Psoas muscle (tissue), 8 donors: ENCODE results near the gene HIVEP1. TPM values are rescaled to one million over a fixed set of nuclear protein-coding genes. Genes with fewer than 3 reads are reported as not detected.

Experiments
- ATAC-seq, 4 donors: fragments of 200-7000 bp; cut with Tn5 transposase; one replicate each; pipeline ENCODE4 v1.9.1; 2020; ENCODE audit warnings: moderate library complexity in 3 of 4, mild to moderate bottlenecking in 2 of 4
- DNase-seq, 2 donors: peaks; one replicate each; pipeline ENCODE4 v3.0.0-alpha.2; 2020
- H3K27ac ChIP-seq: fragments of 200-600 bp; one replicate; pipeline ENCODE4 v1.8.0; 2022
- H3K27me3 ChIP-seq, 3 donors: fragments of 200-600 bp in 1 of 3; one replicate each; pipeline versions ENCODE4 v1.6.1 to v1.8.0; 2013 to 2022; ENCODE audit warnings: low read length in 2 of 3, mild to moderate bottlenecking in 2 of 3, moderate library complexity in 1 of 3; ENCODE audit not compliant: insufficient read depth in 3 of 3
- H3K36me3 ChIP-seq, 2 donors: fragments of 200-600 bp in 1 of 2; one replicate each; pipeline versions ENCODE4 v1.6.1 to v1.8.0; 2013 to 2022; ENCODE audit warnings: low read depth in 1 of 2, mild to moderate bottlenecking in 1 of 2, moderate library complexity in 1 of 2; ENCODE audit not compliant: insufficient read depth in 1 of 2
- H3K4me1 ChIP-seq: fragments of 200-600 bp; one replicate; pipeline ENCODE4 v1.8.0; 2022
- H3K4me3 ChIP-seq: fragments of 200-600 bp; one replicate; pipeline ENCODE4 v1.8.0; 2022; ENCODE audit warnings: mild to moderate bottlenecking
- H3K9me3 ChIP-seq: fragments of 200-600 bp; one replicate; pipeline ENCODE4 v1.8.0; 2022
- WGBS, 3 donors: extraction: QIAGEN DNeasy Blood & Tissue Kit; methylation state at CpG; one replicate each; pipeline versions ENCODE4 v1.1.6 to v1.1.7; 2013; 5-methylcytosine and 5-hydroxymethylcytosine counted together
- intact Hi-C, 2 donors: fragments of 100-400 bp; cut with DNase I; formaldehyde crosslinking; loops; one replicate each; pipeline versions ENCODE4 v1.11.0 to v1.14.2; 2022
- polyA plus RNA-seq, 3 donors: library from polyadenylated mRNA; stranded (reverse); fragments of 200-250 nt; gene quantifications; one replicate each; pipeline ENCODE4 v1.2.3, GENCODE V29; 2013
- total RNA-seq, 4 donors: library from RNA; stranded (reverse); fragmentation: NEBNext Ultra II Directional in 2 of 4; extraction: Animal tissue kit (Norgen Biotek cat#: 25700) in 2 of 4; gene quantifications; one replicate each; pipeline versions ENCODE4 v1.2.1 to v1.2.4, GENCODE V29; 2021 to 2023
- TF ChIP-seq, protein P1 (sequence below): fragments of 200-600 bp; IDR thresholded peaks from one replicate; pipeline ENCODE4 v1.8.0; 2022; ENCODE audit warnings: antibody characterized with exemption
- donor health status: healthy with polysubstance abuse.
- donor health status: DM: no; HTN: no; CAD: no; lungs with moderate emphysema.
- donor health status: Bipolar disorder and iron deficiency.
- donor health status: healthy.
- donor health status: DM: yes; HTN: yes; CAD: no.
- donor health status: DM: no; HTN: no; CAD: no.
- donor health status: DM: no; HTN: no; CAD: no.
- donor health status: DM: yes; HTN: yes; CAD: no.

Gene HIVEP1
- total and polyA plus RNA-seq, 7 donors, result 4.0 to 13.1 (median 6.7) TPM

DNA sequence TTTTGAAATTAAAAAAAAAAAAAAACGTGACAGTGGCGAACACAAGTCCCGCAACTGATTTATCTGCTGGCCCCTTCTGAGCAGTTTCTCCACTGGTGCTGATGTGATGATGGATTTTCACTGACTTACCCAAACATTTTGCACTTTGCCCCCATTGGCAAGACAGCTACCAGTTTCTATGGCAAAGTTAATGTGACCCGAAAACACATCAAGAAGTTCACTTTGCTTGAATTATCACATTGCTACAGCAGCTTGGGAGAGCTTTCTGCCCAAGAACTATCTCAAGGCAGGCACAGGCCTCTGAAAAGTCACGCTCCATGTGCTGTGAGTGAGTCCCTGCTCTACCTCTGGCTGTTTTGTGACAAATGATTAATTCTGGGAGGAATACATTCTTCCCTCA lies 150.1 kb downstream of the HIVEP1 start:
- peaks cover 0 to 31% of the 10 kb centered on the region in 2 donors for H3K36me3 ChIP-seq
- no peaks in the 10 kb centered on the region for H3K4me1 ChIP-seq
- TF ChIP-seq, protein P1, sequence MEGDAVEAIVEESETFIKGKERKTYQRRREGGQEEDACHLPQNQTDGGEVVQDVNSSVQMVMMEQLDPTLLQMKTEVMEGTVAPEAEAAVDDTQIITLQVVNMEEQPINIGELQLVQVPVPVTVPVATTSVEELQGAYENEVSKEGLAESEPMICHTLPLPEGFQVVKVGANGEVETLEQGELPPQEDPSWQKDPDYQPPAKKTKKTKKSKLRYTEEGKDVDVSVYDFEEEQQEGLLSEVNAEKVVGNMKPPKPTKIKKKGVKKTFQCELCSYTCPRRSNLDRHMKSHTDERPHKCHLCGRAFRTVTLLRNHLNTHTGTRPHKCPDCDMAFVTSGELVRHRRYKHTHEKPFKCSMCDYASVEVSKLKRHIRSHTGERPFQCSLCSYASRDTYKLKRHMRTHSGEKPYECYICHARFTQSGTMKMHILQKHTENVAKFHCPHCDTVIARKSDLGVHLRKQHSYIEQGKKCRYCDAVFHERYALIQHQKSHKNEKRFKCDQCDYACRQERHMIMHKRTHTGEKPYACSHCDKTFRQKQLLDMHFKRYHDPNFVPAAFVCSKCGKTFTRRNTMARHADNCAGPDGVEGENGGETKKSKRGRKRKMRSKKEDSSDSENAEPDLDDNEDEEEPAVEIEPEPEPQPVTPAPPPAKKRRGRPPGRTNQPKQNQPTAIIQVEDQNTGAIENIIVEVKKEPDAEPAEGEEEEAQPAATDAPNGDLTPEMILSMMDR, result no peak
- ATAC-seq, result no peak
- no peak overlapping the region for H3K4me3 ChIP-seq
- intact Hi-C loops, result no loop called here
- no peak overlapping the region for H3K27ac ChIP-seq
- 93 to 97% (median 94%) methylated on average over 5 of the region's 5 CpGs for WGBS, 3 donors
- no peaks in the 10 kb centered on the region for H3K9me3 ChIP-seq
- H3K27me3 ChIP-seq, result no peaks in the 10 kb centered on the region
- DNase-seq, result no peak

DNA sequence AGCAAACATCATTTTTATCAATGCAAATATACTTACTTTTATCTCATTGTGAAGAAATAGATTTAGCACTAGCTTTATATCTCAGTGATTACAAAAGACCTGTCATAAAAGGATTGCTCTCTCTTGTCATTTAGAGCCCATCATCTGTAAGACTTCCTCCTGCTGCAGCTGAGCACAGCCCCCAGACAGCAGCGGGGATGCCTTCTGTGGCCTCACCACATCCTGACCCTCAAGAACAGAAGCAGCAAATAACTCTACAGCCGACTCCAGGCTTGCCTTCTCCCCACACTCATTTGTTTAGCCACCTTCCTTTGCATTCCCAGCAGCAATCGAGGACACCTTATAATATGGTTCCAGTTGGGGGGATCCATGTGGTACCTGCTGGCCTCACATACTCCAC lies 151.0 kb downstream of the HIVEP1 start:
- TF ChIP-seq, protein P1, result no peak
- Histone ChIP-seq H3K36me3 (peaks cover 0 to 31% of the 10 kb centered on the region in 2 donors), H3K27ac (no peak overlapping the region), H3K4me1 (no peaks in the 10 kb centered on the region), H3K27me3 (no peaks in the 10 kb centered on the region), H3K4me3 (no peak overlapping the region), H3K9me3 (no peaks in the 10 kb centered on the region)
- ATAC-seq (no peak), DNase-seq (no peak)
- intact Hi-C loops, result no loop called here
- WGBS, 3 donors, result 76 to 90% (median 77%) methylated on average over 3 of the region's 3 CpGs

DNA sequence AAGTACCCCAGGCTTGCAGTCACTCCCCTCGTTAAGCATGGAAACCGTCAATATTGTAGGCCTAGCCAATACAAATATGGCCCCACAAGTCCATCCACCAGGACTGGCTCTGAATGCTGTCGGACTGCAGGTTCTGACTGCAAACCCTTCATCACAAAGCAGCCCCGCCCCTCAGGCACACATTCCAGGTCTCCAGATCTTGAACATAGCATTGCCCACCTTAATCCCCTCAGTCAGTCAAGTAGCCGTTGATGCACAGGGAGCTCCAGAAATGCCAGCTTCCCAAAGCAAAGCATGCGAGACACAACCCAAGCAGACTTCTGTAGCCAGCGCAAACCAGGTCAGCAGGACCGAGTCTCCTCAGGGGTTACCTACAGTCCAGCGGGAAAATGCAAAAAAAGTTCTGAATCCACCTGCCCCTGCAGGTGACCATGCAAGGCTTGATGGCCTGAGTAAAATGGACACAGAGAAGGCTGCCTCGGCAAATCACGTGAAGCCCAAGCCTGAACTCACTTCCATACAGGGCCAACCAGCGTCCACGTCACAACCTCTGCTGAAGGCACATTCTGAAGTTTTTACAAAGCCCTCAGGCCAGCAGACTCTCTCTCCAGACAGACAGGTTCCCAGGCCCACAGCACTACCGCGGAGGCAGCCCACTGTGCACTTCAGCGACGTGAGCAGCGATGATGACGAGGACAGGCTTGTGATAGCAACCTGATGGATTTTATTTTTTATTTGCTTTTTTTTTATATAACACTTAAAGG lies 151.8 kb downstream of the HIVEP1 start:
- Histone ChIP-seq H3K9me3 (no peaks in the 10 kb centered on the region), H3K27me3 (no peaks in the 10 kb centered on the region), H3K27ac (no peak overlapping the region), H3K36me3 (peaks cover 0 to 31% of the 10 kb centered on the region in 2 donors), H3K4me3 (no peak overlapping the region), H3K4me1 (no peaks in the 10 kb centered on the region)
- intact Hi-C loops, result no loop called here
- TF ChIP-seq, protein P1, result no peak
- ATAC-seq (no peak), DNase-seq (no peak)
- WGBS, 3 donors, result 96 to 98% (median 97%) methylated on average over 19 of the region's 19 CpGs

DNA sequence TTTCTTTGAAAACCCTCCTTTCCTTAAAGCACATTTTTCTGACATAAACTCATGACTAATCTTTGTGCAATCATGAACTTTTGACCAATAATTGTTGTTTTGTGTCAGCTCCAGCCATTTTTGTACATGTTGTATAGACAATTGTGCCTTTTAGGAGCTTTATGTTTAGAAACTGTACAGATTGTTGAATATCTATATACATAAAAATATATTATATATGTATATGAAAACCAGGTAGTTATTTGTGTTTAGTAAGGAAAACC lies 152.3 kb downstream of the HIVEP1 start:
- DNase-seq (no peak), ATAC-seq (no peak)
- Histone ChIP-seq H3K9me3 (no peaks in the 10 kb centered on the region), H3K36me3 (peaks cover 0 to 31% of the 10 kb centered on the region in 2 donors), H3K4me3 (no peak overlapping the region), H3K4me1 (no peaks in the 10 kb centered on the region), H3K27ac (no peak overlapping the region), H3K27me3 (no peaks in the 10 kb centered on the region)
- intact Hi-C loops, result no loop called here
- TF ChIP-seq, protein P1, result no peak

GRCh38 chr6:12165297-12165696 lies 153.2 kb downstream of the HIVEP1 start:
- ATAC-seq, result no peak
- 66 to 72% (median 70%) methylated on average over 4 of the region's 4 CpGs for WGBS, 3 donors
- no peaks in the 10 kb centered on the region for H3K27me3 ChIP-seq
- H3K4me1 ChIP-seq, result no peaks in the 10 kb centered on the region
- H3K36me3 ChIP-seq, result peaks cover 0 to 31% of the 10 kb centered on the region in 2 donors
- intact Hi-C loops, result no loop called here
- H3K9me3 ChIP-seq, result no peaks in the 10 kb centered on the region
- DNase-seq, result no peak
- H3K27ac ChIP-seq, result no peak overlapping the region
- TF ChIP-seq, protein P1, result no peak
- H3K4me3 ChIP-seq, result no peak overlapping the region
